Measurements from ENCODE around the gene PPP2R5C. TPM values are rescaled to one million over a fixed set of nuclear protein-coding genes. Genes with fewer than 3 reads are reported as not detected.

PPP2R5C gene
- total RNA-seq, 4 donors from 2014 or later: 73.7 to 90.5 (median 87.6) TPM

GRCh38 chr14:101961011-101961721, 199.7 kb downstream of the PPP2R5C start:
- ATAC-seq (ENCODE audit: low FRiP score): no peak
- DNase-seq (ENCODE audit: low spot score): peak; percentile 51

GRCh38 chr14:101961746-101962502, 200.4 kb downstream of the PPP2R5C start:
- no peak for TF ChIP-seq CTCF (IDR thresholded peaks at IDR 0.05)
- DNase-seq (ENCODE audit: low spot score) (no peak), ATAC-seq (ENCODE audit: low FRiP score) (no peak)

More at GRCh38 chr14:101961011-101961721, 199.7 kb downstream of the PPP2R5C start:
- TF ChIP-seq CTCF (IDR thresholded peaks at IDR 0.05): peak in 1 of 3 donors; percentile 77

- DNase-seq (ENCODE audit: low spot score) (peak; percentile 46), ATAC-seq (ENCODE audit: low FRiP score) (no peak)
- no peak for TF ChIP-seq CTCF (IDR thresholded peaks at IDR 0.05)
Measured at GRCh38 chr14:101962503-101962874, 201.0 kb downstream of the PPP2R5C start.

GRCh38 chr14:101963052-101963451, 201.5 kb downstream of the PPP2R5C start:
- no peak for TF ChIP-seq CTCF (IDR thresholded peaks at IDR 0.05)
- DNase-seq (ENCODE audit: low spot score) (no peak), ATAC-seq (ENCODE audit: low FRiP score) (no peak)

GRCh38 chr14:101963656-101964296, 202.3 kb downstream of the PPP2R5C start:
- DNase-seq (ENCODE audit: low spot score) (no peak), ATAC-seq (ENCODE audit: low FRiP score) (peak; percentile 2)
- TF ChIP-seq CTCF (IDR thresholded peaks at IDR 0.05): no peak

GRCh38 chr14:101964297-101965180, 203.0 kb downstream of the PPP2R5C start, which contains the start of gene DYNC1H1:
Gene DYNC1H1, plus strand, starts transcription at chr14:101964573. Its CDS starts 119 bp downstream, at chr14:101964692.
- ATAC-seq (ENCODE audit: low FRiP score) (peak; percentile 96), DNase-seq (ENCODE audit: low spot score) (peak; percentile 93)
- TF ChIP-seq CTCF (IDR thresholded peaks at IDR 0.05): no peak

All from omental fat pad (tissue), 4 donors.